Measurements from ENCODE around the gene NPFFR2.

DNA sequence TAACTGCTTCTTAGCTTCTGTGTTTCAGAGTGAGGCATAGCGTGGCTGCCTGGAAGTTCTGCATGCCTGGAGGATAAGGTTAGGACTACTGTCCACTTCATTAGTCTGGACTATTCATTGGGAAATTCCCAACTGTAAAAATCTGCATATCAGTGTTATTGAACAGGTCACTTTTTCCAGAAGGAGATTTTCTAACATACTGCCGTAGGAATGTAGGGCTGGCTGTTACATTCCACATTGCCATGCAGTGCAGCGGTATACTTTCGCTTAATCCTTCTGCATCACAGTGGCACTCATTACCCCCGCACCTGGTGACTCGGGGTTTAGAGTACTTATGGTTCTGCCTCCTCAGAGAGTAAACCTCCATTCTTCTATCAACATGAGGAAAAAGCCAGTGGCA is 104.6 kb downstream of the NPFFR2 start:
- TF ChIP-seq POLR2A (IDR thresholded peaks at IDR 0.05; ENCODE audit: low read length) (no peak), GATA1 (IDR thresholded peaks at IDR 0.05; ENCODE audit: low read depth, low read length) (no peak)
